HepG2 (cell line): Measurements from ENCODE around the gene CAPN11. TPM values are rescaled to one million over a fixed set of nuclear protein-coding genes. Genes with fewer than 3 reads are reported as not detected.
A peak's percentile ranks its signal among the peaks of the same experiment; 100 is the strongest.

Source experiments
- FOXK1 ChIP-seq: sonication (generic); formaldehyde crosslinking; IDR thresholded peaks from 2 replicates; pipeline ENCODE4 v1.4.0; 2020; ENCODE audit warnings: low read depth, missing genetic modification reagents, borderline replicate concordance
- GATA4 ChIP-seq: sonication (generic); IDR thresholded peaks from 2 replicates; pipeline ENCODE4 v1.6.1; 2016; ENCODE audit warnings: antibody characterized with exemption, low read depth, borderline replicate concordance
- GPN1 ChIP-seq: sonication (generic); formaldehyde crosslinking; IDR thresholded peaks from 2 replicates; pipeline ENCODE4 v1.5.1; 2020; ENCODE audit warnings: missing genetic modification reagents, borderline replicate concordance
- KLF13 ChIP-seq: sonication (generic); formaldehyde crosslinking; IDR thresholded peaks from 2 replicates; pipeline ENCODE4 v1.4.0; 2020; ENCODE audit warnings: mild to moderate bottlenecking, missing genetic modification reagents
- SALL1 ChIP-seq: sonication (generic); formaldehyde crosslinking; IDR thresholded peaks from 2 replicates; pipeline ENCODE4 v1.8.0; 2022; ENCODE audit warnings: mild to moderate bottlenecking, missing genetic modification reagents
- SKI ChIP-seq: fragments of 450-650 bp; IDR thresholded peaks from one replicate; pipeline ENCODE4 v1.6.1; 2018; ENCODE audit warnings: mild to moderate bottlenecking; ENCODE audit not compliant: partially characterized antibody
- SMARCC2 ChIP-seq: fragments of 450-650 bp; IDR thresholded peaks from 2 replicates; pipeline ENCODE4 v1.6.1; 2017; ENCODE audit warnings: antibody characterized with exemption, mild to moderate bottlenecking
- TBX3 ChIP-seq: fragments of 450-650 bp; IDR thresholded peaks from 2 replicates; pipeline ENCODE4 v1.6.1; 2017; ENCODE audit warnings: antibody characterized with exemption, mild to moderate bottlenecking, inconsistent platforms, borderline replicate concordance
- ZBTB1 ChIP-seq: sonication (generic); formaldehyde crosslinking; IDR thresholded peaks from 2 replicates; pipeline ENCODE4 v1.4.0; 2020; ENCODE audit warnings: missing genetic modification reagents, borderline replicate concordance
- ZFX ChIP-seq: sonication (generic); formaldehyde crosslinking; IDR thresholded peaks from 2 replicates; pipeline ENCODE4 v1.4.0; 2020; ENCODE audit warnings: mild to moderate bottlenecking, low read depth, missing genetic modification reagents, moderate library complexity
- ZNF234 ChIP-seq: sonication (generic); formaldehyde crosslinking; conservative IDR thresholded peaks from 2 replicates; pipeline ENCODE4 v1.5.1; 2020; ENCODE audit warnings: mild to moderate bottlenecking, missing genetic modification reagents
- ZNF280B ChIP-seq: sonication (generic); formaldehyde crosslinking; IDR thresholded peaks from 2 replicates; pipeline ENCODE4 v1.5.0; 2020; ENCODE audit warnings: missing genetic modification reagents, mild to moderate bottlenecking, borderline replicate concordance
- ZNF362 ChIP-seq: sonication (generic); formaldehyde crosslinking; IDR thresholded peaks from 2 replicates; pipeline ENCODE4 v1.4.0; 2020; ENCODE audit warnings: missing genetic modification reagents, mild to moderate bottlenecking, borderline replicate concordance
- ZNF367 ChIP-seq: sonication (generic); formaldehyde crosslinking; IDR thresholded peaks from 2 replicates; pipeline ENCODE4 v1.4.0; 2020; ENCODE audit warnings: missing genetic modification reagents, borderline replicate concordance
- ZNF639 ChIP-seq: conservative IDR thresholded peaks from 2 replicates; pipeline ENCODE4 v1.6.1; 2018; ENCODE audit warnings: missing genetic modification reagents
- ZNF713 ChIP-seq: sonication (generic); formaldehyde crosslinking; IDR thresholded peaks from 2 replicates; pipeline ENCODE4 v1.4.0; 2020; ENCODE audit warnings: mild to moderate bottlenecking, missing genetic modification reagents
- ZNF720 ChIP-seq: sonication (generic); formaldehyde crosslinking; IDR thresholded peaks from 2 replicates; pipeline ENCODE4 v1.4.0; 2020; ENCODE audit warnings: missing genetic modification reagents
- ZSCAN9 ChIP-seq: IDR thresholded peaks from 2 replicates; pipeline ENCODE4 v1.6.1; 2016; ENCODE audit warnings: borderline replicate concordance
- ZZZ3 ChIP-seq: sonication (generic); formaldehyde crosslinking; IDR thresholded peaks from 2 replicates; pipeline ENCODE4 v1.4.0; 2020; ENCODE audit warnings: missing genetic modification reagents, mild to moderate bottlenecking, borderline replicate concordance
- polyA plus RNA-seq, 8 experiments: library from polyadenylated mRNA; depleted of rRNA in 3 of 8; stranded (reverse) in 7 of 8; unstranded in 1 of 8; fragments of >200 nt; fragmentation: Illumina TruSeq in 4 of 8; extraction: Trizol in 4 of 8; gene quantifications; 2 replicates each; pipeline versions ENCODE4 v1.2.1 to v1.2.3, GENCODE V29; 2011 to 2016; ENCODE audit warnings: low read depth in 4 of 8, missing spikeins in 1 of 8, mixed read lengths in 1 of 8; ENCODE audit not compliant: insufficient read depth in 1 of 8
- total RNA-seq, 5 experiments: library from RNA; depleted of rRNA; stranded (reverse); fragments of >200 nt; fragmentation: Illumina TruSeq; extraction: Trizol; gene quantifications; 2 replicates each; pipeline ENCODE4 v1.2.3, GENCODE V29; 2016; ENCODE audit warnings: low read depth in 1 of 5
- TF ChIP-seq, protein P1 (sequence below): IDR thresholded peaks from 2 replicates; pipeline ENCODE4 v1.6.1; 2016; ENCODE audit warnings: low read depth, missing genetic modification reagents, missing compliant biosample characterization

The CAPN11 gene
- total and polyA plus RNA-seq, 2 of the 13 experiments (the other 11 are each of a cell fraction or from before 2014, with no cell fraction given) = 0.07 to 0.11 TPM

- TF ChIP-seq, protein P1, sequence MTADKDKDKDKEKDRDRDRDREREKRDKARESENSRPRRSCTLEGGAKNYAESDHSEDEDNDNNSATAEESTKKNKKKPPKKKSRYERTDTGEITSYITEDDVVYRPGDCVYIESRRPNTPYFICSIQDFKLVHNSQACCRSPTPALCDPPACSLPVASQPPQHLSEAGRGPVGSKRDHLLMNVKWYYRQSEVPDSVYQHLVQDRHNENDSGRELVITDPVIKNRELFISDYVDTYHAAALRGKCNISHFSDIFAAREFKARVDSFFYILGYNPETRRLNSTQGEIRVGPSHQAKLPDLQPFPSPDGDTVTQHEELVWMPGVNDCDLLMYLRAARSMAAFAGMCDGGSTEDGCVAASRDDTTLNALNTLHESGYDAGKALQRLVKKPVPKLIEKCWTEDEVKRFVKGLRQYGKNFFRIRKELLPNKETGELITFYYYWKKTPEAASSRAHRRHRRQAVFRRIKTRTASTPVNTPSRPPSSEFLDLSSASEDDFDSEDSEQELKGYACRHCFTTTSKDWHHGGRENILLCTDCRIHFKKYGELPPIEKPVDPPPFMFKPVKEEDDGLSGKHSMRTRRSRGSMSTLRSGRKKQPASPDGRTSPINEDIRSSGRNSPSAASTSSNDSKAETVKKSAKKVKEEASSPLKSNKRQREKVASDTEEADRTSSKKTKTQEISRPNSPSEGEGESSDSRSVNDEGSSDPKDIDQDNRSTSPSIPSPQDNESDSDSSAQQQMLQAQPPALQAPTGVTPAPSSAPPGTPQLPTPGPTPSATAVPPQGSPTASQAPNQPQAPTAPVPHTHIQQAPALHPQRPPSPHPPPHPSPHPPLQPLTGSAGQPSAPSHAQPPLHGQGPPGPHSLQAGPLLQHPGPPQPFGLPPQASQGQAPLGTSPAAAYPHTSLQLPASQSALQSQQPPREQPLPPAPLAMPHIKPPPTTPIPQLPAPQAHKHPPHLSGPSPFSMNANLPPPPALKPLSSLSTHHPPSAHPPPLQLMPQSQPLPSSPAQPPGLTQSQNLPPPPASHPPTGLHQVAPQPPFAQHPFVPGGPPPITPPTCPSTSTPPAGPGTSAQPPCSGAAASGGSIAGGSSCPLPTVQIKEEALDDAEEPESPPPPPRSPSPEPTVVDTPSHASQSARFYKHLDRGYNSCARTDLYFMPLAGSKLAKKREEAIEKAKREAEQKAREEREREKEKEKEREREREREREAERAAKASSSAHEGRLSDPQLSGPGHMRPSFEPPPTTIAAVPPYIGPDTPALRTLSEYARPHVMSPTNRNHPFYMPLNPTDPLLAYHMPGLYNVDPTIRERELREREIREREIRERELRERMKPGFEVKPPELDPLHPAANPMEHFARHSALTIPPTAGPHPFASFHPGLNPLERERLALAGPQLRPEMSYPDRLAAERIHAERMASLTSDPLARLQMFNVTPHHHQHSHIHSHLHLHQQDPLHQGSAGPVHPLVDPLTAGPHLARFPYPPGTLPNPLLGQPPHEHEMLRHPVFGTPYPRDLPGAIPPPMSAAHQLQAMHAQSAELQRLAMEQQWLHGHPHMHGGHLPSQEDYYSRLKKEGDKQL = no peak
- TF ChIP-seq SKI (peak; percentile 13), ZBTB1 (CRISPR knock-in tag) (no peak), SALL1 (CRISPR knock-in tag) (peak; percentile 56; the same call in 1 of the 2 replicates), ZZZ3 (CRISPR knock-in tag) (peak; percentile 68; the same call in 1 of the 2 replicates), ZNF367 (no peak), ZNF234 (CRISPR knock-in tag) (no peak), ZNF713 (CRISPR knock-in tag) (0 out of 2 replicates have a peak, but pooled peaks have one; percentile 48), SMARCC2 (no peak), ZNF639 (CRISPR knock-in tag) (0 out of 2 replicates have a peak, but pooled peaks have one; percentile 17), KLF13 (CRISPR knock-in tag) (no peak), ZNF720 (no peak), TBX3 (peak; percentile 37; the same call in 1 of the 2 replicates), ZSCAN9 (0 out of 2 replicates have a peak, but pooled peaks have one; percentile 29), ZFX (CRISPR knock-in tag) (peak; percentile 90), ZNF280B (CRISPR knock-in tag) (peak; percentile 69), ZNF362 (CRISPR knock-in tag) (no peak), FOXK1 (CRISPR knock-in tag) (peak; percentile 19; the same call in 1 of the 2 replicates), GATA4 (no peak), GPN1 (CRISPR knock-in tag) (no peak)
These were observed 62.8 kb downstream of the CAPN11 start (continued) for GRCh38 chr6:44221291-44221960.
